Heart left ventricle (tissue), 16 donors: ENCODE measurements around the gene DAPP1. TPM values are rescaled to one million over a fixed set of nuclear protein-coding genes. Genes with fewer than 3 reads are reported as not detected.
"Not testable (repeated sequence)": the region's sequence is repeated elsewhere in the genome, so short reads cannot be mapped to it uniquely, and the experiment has no call there.

Experiments used
- ATAC-seq, 4 donors: fragments of 200-7000 bp; cut with Tn5 transposase; one replicate each; pipeline ENCODE4 v1.9.1; 2020 to 2022; ENCODE audit warnings: moderate library complexity in 4 of 4, mild to moderate bottlenecking in 3 of 4, moderate number of reproducible peaks in 1 of 4
- DNase-seq, 5 donors: peaks; one replicate each; pipeline ENCODE4 v3.0.0-alpha.2; 2020
- H3K27ac ChIP-seq, 12 donors: fragments of 200-600 bp; sonication (generic) in 4 of 12; one replicate each; pipeline versions ENCODE4 v1.5.0 to v1.8.0; 2016 to 2022; ENCODE audit warnings: mild to moderate bottlenecking in 2 of 12
- H3K27me3 ChIP-seq, 9 donors: fragments of 200-600 bp; sonication (generic) in 2 of 9; one replicate each; pipeline versions ENCODE4 v1.5.1 to v1.8.0; 2016 to 2022; ENCODE audit warnings: mild to moderate bottlenecking in 3 of 9
- H3K36me3 ChIP-seq, 9 donors: fragments of 200-600 bp; sonication (generic) in 2 of 9; one replicate each; pipeline versions ENCODE4 v1.5.0 to v1.8.0; 2018 to 2022; ENCODE audit warnings: mild to moderate bottlenecking in 2 of 9
- H3K4me1 ChIP-seq, 12 donors: fragments of 200-600 bp; sonication (generic) in 4 of 12; one replicate each; pipeline versions ENCODE4 v1.5.0 to v1.8.0; 2016 to 2022; ENCODE audit warnings: mild to moderate bottlenecking in 3 of 12
- H3K4me3 ChIP-seq, 12 donors: fragments of 200-600 bp; sonication (generic) in 4 of 12; one replicate each; pipeline versions ENCODE4 v1.5.0 to v1.8.0; 2017 to 2022; ENCODE audit warnings: mild to moderate bottlenecking in 9 of 12, moderate library complexity in 4 of 12
- H3K9me3 ChIP-seq, 12 donors: fragments of 200-600 bp; sonication (generic) in 4 of 12; one replicate each; pipeline versions ENCODE4 v1.5.0 to v1.8.0; 2016 to 2022; ENCODE audit warnings: mild to moderate bottlenecking in 1 of 12
- CTCF ChIP-seq, 12 donors: fragments of 200-600 bp; sonication (generic) in 4 of 12; IDR thresholded peaks; one replicate each; pipeline versions ENCODE4 v1.5.0 to v1.8.0; 2018 to 2022; ENCODE audit warnings: antibody characterized with exemption in 12 of 12, mild to moderate bottlenecking in 5 of 12
- POLR2A ChIP-seq, 2 donors: fragments of 450-650 bp; IDR thresholded peaks; one replicate each; pipeline ENCODE4 v1.6.1; 2017; ENCODE audit warnings: antibody characterized with exemption in 2 of 2, mild to moderate bottlenecking in 2 of 2, moderate library complexity in 2 of 2
- WGBS, 4 donors: extraction: QIAGEN DNeasy Blood & Tissue Kit in 2 of 4; methylation state at CpG; one replicate each; pipeline versions ENCODE4 v1.1.5 to v1.1.7; 2013 to 2018; 5-methylcytosine and 5-hydroxymethylcytosine counted together
- intact Hi-C, 10 donors: fragments of 100-400 bp; cut with DNase I; formaldehyde crosslinking; loops; one replicate each; pipeline versions ENCODE4 v1.11.1 to v1.14.2; 2022
- long read RNA-seq, 3 donors: library from polyadenylated mRNA; unstranded; transcript quantifications; one replicate each; pipeline ENCODE4 v2.0.0, GENCODE V29; 2020 to 2021
- polyA plus RNA-seq, 2 donors: library from polyadenylated mRNA; stranded (reverse); fragments of 200-250 nt; gene quantifications; one replicate each; pipeline ENCODE4 v1.2.3, GENCODE V29; 2013
- total RNA-seq, 9 donors: library from RNA; depleted of rRNA in 2 of 9; stranded (reverse); fragments of >200 nt in 2 of 9; fragmentation: NEBNext Ultra II Directional in 3 of 9; extraction: Animal tissue kit (Norgen Biotek cat#: 25700) in 3 of 9; gene quantifications; one replicate each; pipeline versions ENCODE4 v1.1.0 to v1.2.4, GENCODE V29; 2016 to 2023
- donor health status: ischemic (EF 13 %, LVEDD 7.1; RV severe dilation, severe dysfunction).
- donor health status: healthy with polysubstance abuse.
- donor health status: DM: no; HTN: yes; CAD: no.
- donor health status: DM: no; HTN: no; CAD: no.
- donor health status: ischemic (EF 25% LVEDD 6.9; RV normal size, moderate dysfunction).
- donor health status: ischemic (EF 25% LVEDD 5.7; RV mildly dilated, moderate dysfunction).
- donor health status: healthy.
- donor health status: DM: yes; HTN: yes; CAD: no.
- donor health status: ischemic (EF 35%, LVEDD 5.7; RV mildly dilated, moderate dysfunction).
- donor health status: nonischemic (EF 11% LVEDD 7.7; RV severe dilation, severe dysfunction).
- donor health status: DM: yes; HTN: yes; CAD: no.
- donor health status: PGD.
- donor health status: ischemic (EF 29% LVEDD 5.4; RV normal size, mild dysfunction).
- donor health status: nonischemic (EF 23%, LVEDD 6.1; RV moderate dilation, normal function).

Gene DAPP1, protein sequence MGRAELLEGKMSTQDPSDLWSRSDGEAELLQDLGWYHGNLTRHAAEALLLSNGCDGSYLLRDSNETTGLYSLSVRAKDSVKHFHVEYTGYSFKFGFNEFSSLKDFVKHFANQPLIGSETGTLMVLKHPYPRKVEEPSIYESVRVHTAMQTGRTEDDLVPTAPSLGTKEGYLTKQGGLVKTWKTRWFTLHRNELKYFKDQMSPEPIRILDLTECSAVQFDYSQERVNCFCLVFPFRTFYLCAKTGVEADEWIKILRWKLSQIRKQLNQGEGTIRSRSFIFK
- total RNA-seq (1 to 10 TPM in 2 of 9 donors, under 1 TPM in 7; 0.19 to 7.5 (median 0.34) TPM), polyA plus RNA-seq (under 1 TPM; 0.23 to 0.30 TPM)
- long read RNA-seq, donor 1 = 0 reads
- long read RNA-seq, donor 2, partial matches to known transcripts = 0 of 1 reads
- long read RNA-seq, donor 2, other reads (novel, unspliced or antisense) = 0 of 1 reads
- long read RNA-seq, donor 3, partial matches to known transcripts = 0 of 1 reads
- long read RNA-seq, donor 3, other reads (novel, unspliced or antisense) = 0 of 1 reads

DNA sequence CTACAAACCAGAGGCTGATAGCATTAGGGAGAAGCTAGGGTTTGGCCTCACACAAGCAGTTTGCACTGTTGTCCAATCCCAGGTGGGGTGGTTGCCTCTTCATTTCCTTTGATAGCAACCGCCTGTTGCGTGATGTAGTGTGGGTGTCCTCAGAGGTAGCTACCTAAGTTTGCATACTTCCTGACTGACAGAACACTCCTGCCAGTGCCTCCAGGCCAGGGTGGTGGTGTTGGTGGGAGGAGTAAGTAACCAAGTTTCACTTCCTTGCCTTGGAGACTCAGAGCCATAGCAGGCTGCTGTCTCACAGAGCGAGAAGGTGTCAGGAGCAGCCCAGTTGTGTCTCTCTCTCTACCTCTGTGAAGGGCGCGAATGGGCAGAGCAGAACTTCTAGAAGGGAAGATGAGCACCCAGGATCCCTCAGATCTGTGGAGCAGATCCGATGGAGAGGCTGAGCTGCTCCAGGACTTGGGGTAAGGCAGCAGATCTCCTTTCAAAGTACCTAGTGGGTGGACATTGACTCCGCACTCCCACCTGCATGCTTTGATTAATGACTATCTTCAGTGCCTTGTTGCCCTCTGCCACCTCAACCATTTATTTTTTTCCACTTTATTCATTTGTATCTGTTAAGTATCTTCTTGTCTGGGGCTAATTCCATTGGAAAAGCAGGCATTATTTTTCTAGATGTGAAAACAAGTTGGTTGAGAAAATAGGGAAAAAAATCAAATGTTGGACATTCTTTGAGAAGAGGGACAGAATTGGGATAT, at the start of gene DAPP1:
TSS of gene DAPP1 (plus strand) at position 283 of the 764 bp plus-strand sequence. CDS start at position 370, 87 bp downstream.
- Histone ChIP-seq H3K27ac (peak within 1 kb of the TSS in 1 of 12 donors; percentile 90), H3K9me3 (no peaks in the 10 kb centered on the region), H3K27me3 (no peaks in the 10 kb centered on the region), H3K36me3 (no peaks in the 10 kb centered on the region), H3K4me3 (peak within 1 kb of the TSS in 8 of 12 donors; percentile 3 to 64 (median 36)), H3K4me1 (peaks cover 0 to 61% (median 0%) of the 10 kb centered on the region in 12 donors)
- peak in 3 of 5 donors; percentile 27 to 60 (median 49) for DNase-seq
- ATAC-seq = peak in 3 of 4 donors; percentile 59 to 74 (median 62)
- intact Hi-C loops = loop anchor here in 4 of 10 donors (5.0 to 10.0 kb wide), 5 partner anchors 58 to 138 kb away; partner anchors contain the start of genes H2AZ1 (in 2 of the 4) and DNAJB14 (in 1 of the 4)
- 76 to 90% (median 81%) methylated on average over 6 to 7 of the region's 7 CpGs for WGBS, 4 donors
- TF ChIP-seq POLR2A (IDR thresholded peaks at IDR 0.05) (no peak), CTCF (IDR thresholded peaks at IDR 0.05) (no peak)

DNA sequence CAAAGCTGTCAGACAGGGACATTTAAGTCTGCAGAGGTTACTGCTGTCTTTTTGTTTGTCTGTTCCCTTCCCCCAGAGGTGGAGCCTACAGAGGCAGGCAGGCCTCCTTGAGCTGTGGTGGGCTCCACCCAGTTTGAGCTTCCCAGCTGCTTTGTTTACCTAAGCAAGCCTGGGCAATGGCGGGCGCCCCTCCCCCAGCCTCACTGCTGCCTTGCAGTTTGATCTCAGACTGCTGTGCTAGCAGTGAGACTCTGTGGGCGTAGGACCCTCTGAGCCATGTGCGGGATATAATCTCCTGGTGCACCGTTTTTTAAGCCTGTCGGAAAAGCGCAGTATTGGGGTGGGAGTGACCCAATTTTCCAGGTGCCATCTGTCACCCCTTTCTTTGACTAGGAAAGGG, 45.8 kb upstream of the DAPP1 start:
- ATAC-seq, intact Hi-C loops, H3K27ac ChIP-seq, H3K4me1 ChIP-seq, H3K27me3 ChIP-seq, H3K36me3 ChIP-seq, H3K4me3 ChIP-seq, DNase-seq: not testable (repeated sequence)
- 75 to 96% (median 91%) methylated on average over 2 to 7 of the region's 7 CpGs for WGBS, 4 donors
- peaks cover 0 to 15% (median 0%) of the 10 kb centered on the region in 12 donors for H3K9me3 ChIP-seq

GRCh38 chr4:99783940-99784339, 32.7 kb upstream of the DAPP1 start:
- WGBS, 4 donors = 81 to 89% (median 85%) methylated on average over 3 of the region's 3 CpGs
- no peak for DNase-seq
- H3K36me3 ChIP-seq = no peaks in the 10 kb centered on the region
- intact Hi-C loops = no loop called here
- H3K4me3 ChIP-seq = no peak overlapping the region
- peaks cover 0 to under 1% (median 0%) of the 10 kb centered on the region in 12 donors for H3K9me3 ChIP-seq
- no peaks in the 10 kb centered on the region for H3K4me1 ChIP-seq
- H3K27me3 ChIP-seq = no peaks in the 10 kb centered on the region
- no peak for ATAC-seq
- TF ChIP-seq POLR2A (IDR thresholded peaks at IDR 0.05) (no peak), CTCF (IDR thresholded peaks at IDR 0.05) (no peak)
- no peak overlapping the region for H3K27ac ChIP-seq

GRCh38 chr4:99784842-99785241, 31.8 kb upstream of the DAPP1 start:
- Histone ChIP-seq H3K36me3 (no peaks in the 10 kb centered on the region), H3K9me3 (no peaks in the 10 kb centered on the region), H3K27me3 (no peaks in the 10 kb centered on the region), H3K4me3 (no peak overlapping the region), H3K4me1 (no peaks in the 10 kb centered on the region), H3K27ac (no peak overlapping the region)
- WGBS, 4 donors = 86 to 92% (median 91%) methylated on average over 3 of the region's 3 CpGs
- ATAC-seq = no peak
- intact Hi-C loops = no loop called here
- TF ChIP-seq CTCF (IDR thresholded peaks at IDR 0.05) (no peak), POLR2A (IDR thresholded peaks at IDR 0.05) (no peak)
- DNase-seq = no peak
